Raji (cell line): ENCODE data around the gene IL17REL.

Experiments
- POLR2A ChIP-seq: IDR thresholded peaks from 2 replicates; pipeline ENCODE4 v1.6.1; 2011; ENCODE audit warnings: low read depth, low read length, control low read depth; ENCODE audit not compliant: insufficient read depth

The IL17REL gene

DNA sequence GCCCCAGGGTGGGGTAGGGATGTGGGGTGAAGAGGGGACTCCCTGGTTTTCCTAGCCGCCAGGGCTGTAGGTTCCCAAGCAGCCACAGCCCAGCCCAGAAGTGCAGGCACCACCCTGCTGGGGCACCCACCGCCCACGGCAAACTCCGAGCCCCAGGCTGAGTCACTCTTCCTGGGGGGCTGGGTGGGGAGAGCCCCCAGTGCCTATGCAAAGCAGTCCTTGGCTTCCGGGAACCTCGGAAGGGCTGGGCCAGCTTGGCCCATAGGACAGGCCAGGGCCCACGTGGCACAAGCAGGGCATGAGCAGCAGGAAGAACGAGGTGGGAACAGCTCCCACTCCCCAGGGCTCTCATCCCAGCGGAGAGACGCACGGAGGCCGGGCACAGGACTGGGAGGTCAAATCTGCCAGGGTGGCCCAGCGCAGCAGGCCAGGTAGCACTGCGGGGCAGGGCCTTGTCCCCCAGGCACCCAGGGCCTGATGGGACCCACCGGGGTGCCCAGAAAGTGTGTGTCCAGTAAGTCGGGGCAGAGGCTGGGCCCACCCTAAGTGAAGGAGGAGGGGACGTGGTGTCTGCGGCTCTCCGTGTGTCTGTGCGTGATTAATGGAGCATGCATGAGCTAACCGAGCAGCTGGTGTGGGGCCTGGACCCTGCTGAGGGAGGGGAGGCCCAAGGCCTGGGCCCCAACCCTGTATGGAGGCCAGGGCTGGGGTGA lies 4.6 kb upstream of the IL17REL start:
- TF ChIP-seq POLR2A: no peak

DNA sequence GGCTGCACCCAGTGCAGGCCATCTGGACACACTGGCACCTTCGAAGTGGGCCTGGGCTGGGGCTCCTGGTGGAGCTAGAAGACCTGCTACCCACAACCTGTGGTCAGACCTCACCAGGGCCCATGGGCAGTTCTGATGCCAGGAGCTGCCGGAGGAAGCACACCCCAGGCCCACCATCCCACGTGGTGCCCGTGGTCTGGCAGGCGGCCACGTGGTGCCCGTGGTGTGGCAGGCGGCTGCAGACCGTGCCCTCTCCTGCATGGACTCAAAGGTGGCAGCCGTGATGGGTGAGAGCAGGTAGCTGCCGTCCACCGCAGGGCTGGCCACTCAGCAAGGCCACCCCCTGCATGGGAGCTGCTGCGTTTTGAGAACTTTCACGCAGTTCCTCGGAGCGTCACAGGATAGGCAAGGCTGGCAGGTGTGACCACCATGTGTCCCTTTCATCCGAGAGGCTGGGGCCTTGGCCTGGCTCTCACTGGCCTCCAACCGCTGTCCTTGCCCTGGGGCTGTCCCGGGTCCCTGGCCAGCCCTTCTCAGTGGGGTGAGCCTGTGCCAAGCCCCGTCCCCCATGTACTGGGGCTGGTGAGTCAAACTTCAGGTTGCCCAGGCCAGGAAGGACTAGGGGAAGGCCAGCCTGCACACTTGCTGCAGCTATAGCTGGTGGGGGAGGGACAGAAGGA lies 3.9 kb upstream of the IL17REL start:
- TF ChIP-seq POLR2A: no peak

DNA sequence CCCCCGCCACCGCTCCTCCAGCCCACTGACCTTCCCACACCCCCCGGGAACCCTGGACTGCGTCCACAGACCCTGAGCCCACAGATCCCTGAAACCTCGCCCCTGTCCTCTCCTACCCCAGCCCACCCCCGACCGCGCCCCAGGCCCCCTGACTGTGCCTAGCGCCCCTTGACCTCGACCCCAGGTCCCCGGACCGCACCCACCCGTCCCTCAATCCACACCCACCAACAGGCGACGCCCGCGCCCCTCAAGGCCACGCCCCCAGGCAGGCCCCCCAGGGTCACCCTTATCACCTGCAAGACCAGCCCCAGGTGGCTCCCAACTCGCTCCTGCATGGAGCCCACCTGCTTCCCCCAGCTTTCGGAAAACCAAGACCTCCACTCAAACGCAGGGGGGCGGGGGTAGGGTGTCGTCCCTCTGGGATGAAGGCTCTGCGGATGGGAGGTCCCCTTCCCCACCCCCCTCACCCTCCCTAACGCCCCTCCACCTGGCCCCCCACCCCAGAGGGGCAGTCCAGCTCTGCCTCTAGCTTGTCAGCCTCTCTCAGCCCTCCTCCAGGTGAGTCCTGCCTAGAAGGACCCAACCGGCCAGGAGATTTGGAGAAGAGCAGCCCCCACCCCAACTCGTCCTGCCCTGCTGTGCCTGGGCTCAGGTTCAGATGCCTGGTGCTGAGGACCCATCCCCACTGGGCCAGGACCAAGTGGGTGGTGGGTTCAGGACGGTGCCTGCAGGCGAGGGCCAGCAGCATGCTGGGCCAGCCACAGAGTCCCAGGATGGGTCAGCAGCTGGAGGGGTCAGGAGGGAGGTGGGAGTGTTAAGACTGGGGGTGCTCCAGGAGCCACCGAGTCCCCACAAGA lies 3.1 kb upstream of the IL17REL start:
- TF ChIP-seq POLR2A: no peak

DNA sequence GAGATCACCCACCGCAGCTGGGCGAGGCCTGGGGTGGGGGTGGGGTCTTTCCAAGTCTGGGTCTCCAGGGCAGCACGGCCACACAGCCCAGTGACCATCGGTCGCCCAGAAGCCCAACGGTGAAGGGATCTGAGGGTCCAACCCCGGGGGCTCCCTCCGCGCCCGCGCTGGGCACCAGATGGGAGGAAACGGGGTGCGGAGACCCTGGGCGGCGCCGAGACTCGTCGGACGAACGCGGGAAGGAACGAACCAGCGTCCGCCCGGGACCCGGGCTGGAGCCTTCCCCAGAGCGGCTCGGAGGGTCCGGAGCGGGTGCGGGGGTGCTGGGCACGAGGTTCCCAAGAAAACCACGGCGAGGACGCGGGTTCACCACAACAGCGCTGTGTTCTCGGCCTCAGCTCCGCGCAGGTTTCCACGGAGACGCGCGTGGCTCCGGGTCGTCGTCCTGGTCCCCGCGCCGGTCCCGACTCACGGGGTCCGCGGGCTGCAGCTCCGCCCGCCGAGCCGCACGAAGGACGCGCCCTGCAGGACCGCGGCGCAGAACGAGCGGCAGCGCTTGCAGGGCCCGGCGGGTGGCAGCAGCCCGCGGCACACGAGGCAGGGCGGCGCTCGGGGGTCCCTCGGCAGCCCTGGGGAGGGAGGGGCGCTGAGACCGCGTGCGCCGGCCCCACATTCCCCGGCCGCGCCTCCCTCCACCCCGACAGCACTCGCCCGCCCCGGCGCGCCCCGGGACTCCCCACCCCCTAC lies 2.3 kb upstream of the IL17REL start:
- no peak for TF ChIP-seq POLR2A

DNA sequence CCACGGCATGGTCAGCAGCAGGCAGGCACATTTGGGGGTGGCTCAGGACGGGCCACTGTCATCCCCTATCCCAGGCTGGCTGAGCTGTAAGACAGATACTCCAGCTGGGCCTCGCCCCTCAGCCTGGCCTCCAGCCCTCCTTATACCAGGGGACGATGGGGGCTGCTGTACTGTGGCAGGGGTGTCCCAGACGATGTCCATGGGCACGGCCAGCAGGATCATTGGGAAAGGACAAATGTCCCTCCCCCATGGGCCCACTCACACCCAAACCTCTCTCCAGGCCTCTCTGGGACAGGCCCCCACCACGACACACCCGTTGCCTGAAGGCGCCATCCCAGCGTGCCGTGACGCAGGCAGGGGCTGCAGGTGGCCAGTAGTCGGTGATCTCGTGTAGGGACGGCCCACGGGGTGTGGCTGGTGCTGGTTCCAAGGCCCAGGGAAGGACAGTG lies 1.5 kb upstream of the IL17REL start:
- no peak for TF ChIP-seq POLR2A

DNA sequence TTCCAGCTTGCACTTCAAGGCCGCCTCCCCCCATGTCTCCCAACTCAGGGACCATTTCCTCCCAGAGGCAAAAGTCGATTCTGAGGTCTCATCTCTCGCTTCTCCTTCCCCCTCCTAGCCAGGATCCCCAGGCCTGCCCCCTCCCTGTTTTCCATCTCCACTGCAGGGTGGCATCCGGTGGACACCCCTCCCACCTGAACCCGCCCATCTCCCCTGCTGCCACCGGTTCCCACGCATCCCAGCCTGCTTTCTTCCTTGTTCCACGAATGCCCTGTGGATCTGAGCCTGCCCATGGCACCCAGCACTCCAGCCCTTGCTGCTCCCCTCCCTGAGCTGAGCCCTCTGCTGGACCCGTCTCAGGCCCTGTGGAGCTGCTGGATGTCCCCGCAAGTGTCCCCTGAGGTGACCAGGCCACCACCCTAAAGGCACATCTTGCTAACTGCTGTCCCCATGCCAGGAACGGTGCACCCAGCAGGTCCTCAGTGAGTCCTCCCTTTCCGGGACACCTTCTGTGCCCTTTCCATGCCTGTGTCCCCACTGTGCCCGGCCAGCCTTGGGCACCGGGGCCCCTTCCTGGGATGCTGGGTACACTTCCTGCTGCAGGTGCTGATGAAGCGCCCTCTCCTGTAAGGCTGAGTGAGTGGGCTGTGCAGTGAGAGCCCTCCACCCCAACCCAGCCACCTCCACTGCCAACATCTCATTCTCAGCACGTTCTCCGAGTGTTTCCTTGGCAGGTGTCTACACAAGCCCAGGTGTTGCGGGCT lies 936 bp downstream of the IL17REL start:
- no peak for TF ChIP-seq POLR2A

DNA sequence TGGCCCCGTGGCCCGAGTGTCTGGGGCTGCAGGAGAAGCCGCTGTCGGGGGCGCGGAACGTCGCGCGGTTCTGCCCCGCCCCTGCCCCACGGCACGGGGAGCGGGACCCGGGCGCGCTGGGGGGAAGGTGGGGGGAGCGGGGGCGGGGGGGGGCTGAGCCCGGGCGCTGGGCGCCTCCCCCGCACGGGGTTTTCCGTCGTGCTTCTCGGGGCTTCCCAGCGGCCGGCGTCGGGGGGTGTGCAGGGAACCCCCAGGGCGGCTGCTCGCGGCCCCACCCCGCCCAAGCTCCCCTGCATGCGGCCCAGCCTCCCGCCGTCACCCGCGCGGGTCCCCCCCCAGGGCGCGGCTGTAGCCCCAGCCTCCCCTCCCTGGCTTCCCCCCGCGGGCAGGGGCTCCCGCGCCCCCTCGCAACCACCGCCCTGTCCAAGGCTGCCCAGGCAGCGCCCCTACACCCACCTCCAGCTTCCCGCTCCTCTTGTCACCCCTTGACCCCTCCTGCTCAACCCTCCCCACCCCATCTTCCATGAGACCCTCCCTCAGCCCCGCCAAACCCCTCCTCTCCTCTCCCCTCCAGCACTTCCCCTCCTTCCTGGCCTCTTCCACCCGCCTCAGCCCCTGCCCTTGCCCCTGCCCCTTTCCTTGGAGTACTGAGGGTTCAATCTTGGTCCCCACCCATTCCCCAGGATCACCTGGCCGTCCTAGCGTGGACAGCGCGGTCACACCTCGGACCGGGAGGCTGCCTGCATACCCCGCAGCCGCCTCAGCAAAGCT lies 1.7 kb downstream of the IL17REL start:
- TF ChIP-seq POLR2A: no peak

DNA sequence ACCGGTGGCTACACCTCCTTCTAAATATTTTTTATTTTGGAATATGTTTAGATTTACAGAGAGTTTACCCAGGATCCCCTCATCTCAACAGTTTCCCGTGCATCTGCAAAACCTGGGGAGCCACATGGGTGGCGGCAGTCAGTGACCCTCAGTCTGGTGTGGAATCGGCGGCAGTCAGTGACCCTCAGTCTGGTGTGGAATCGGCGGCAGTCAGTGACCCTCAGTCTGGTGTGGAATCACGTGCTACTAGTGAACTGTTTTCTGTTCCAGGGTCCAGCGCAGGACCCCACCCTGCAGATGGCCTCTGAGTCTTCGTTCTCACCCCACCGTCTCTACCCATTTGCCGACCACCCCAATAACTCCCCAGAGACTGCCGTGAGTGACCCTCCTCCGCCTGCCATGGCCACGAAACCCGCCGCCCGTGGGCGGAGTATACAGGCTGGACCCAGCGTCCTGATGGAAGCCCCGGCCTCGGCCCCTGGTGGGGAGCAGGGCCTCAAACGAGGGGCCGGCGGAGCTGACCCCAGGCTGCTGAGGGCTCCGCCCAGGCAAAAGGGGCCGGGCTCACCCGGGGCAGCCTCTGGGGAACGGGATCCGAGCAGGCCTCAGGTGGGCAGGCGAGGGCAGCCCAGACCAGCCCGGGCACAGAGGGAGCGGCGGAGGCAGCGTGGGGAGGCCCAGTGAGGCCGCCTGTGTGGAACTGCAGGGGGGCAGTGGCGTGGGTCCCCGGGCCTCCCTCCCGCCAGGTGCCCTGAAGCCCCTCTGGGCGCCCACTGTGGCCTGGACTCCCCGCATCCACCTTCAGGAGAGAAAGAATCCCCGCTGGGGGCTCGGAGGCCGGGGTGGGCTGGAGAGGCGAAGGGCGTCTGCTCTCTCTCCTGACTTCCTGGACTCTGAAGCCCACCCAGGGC lies 2.5 kb downstream of the IL17REL start:
- TF ChIP-seq POLR2A: no peak

DNA sequence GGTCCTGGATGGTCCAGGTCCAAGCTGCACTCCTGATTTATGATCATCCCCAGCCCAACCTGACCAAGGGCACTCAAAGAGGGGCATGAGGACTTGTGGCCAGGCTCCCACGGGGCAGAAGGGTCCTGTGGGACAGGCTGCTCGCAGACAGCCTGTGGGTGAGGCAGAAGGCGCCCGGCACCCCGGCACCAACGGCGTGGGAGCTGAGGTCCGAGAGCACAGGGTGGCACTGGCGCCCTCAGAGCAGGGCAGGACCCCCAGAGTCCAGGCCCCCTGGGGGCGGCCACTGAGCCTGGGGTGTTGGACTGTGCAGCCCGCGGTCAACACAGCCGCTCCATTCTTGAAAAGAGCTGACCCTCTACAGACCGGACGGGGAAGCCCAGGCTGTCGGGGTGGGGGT lies 3.3 kb downstream of the IL17REL start:
- no peak for TF ChIP-seq POLR2A

DNA sequence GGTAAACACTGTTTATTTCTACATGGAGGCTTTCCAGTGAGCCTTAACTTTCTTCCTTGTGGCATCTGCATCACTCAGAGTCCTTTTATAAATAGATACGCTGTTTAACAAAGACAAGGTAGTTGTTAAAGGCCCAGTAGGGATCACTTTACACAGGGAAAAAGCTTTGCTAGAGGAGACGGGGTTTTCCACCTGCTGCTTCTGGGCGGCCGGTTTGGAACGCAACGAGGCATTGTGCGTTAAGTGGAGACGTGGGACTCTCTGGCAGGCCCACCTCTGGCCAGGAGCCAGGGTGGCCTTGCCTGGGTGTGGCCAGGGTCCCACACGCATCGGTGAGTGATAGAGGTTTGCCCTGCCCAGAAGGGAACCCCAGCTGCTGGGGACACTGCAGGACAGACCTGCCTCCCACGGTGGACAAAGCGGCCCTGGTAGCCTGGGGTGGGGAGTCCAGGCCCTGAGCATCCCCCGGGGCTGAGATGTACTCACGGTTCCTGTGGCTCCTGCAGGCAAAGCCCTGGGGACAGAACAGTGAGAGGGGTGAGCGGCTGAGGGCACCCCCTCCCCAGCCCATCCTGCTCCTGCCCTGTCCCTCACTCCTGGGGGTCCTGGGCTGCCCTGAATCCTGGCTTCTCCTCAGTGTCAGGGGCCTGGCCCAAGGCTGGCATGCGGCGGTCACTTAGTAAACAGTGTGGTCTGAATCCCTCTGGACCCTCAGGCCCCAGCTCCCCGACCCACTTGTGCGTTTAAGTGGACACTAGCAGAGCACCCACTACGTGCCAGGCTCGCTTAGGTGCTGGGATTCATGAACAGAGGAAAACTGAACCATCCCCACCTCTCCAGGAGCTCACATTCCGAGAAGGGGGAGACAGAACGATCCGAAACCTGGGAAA lies 4.2 kb downstream of the IL17REL start:
- TF ChIP-seq POLR2A: no peak

DNA sequence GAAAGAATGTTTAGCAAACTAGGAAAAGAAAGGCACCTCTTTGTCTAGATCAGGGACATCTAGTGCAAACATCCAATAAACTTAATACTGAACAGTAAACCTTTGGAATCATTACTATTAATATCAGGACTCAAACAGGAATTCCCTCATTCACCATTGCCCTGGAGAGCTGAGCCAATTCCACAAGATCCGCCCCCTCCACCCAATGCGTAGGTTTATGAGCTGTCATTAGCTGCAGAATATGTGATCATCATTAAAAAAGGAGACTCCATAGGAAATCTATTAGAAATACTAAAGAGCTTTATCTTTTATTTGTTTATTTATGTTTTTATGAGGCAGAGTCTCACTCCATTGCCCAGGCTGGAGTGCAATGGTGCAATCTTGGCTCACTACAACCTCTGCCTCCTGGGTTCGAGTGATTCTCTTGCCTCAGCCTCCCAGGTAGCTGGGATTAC lies 5.5 kb downstream of the IL17REL start:
- TF ChIP-seq POLR2A: no peak

DNA sequence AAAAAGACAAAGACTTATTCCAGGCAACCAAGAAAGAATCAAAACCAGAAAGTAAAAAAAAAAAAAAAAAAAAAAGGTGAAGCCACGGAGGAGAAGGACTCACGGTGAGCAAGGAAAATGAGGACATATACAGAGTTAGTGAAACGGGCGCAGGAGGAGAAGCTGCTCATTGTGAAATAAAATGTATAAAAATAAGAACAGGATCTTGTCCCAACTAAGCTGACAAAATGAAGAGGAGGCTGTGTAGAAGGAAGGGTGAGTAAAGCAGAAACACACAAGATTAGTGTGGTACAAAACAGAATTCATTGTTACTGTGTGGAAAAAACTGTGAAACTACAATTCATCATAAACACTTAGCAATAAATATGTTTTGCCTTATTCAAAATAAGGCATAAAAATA lies 7.6 kb downstream of the IL17REL start:
- TF ChIP-seq POLR2A: no peak
